UCSD-AML1 (cell line): Measurements from ENCODE around the gene NCKAP5.

Source experiments
- DNase-seq: peaks from one replicate; lab custom pipeline; 2025; ENCODE audit not compliant: unreplicated experiment; lab: John Stamatoyannopoulos, UW

NCKAP5 gene

GRCh38 chr2:132654968-132655367 lies 913.3 kb downstream of the NCKAP5 start:
- DNase-seq, result no peak

DNA sequence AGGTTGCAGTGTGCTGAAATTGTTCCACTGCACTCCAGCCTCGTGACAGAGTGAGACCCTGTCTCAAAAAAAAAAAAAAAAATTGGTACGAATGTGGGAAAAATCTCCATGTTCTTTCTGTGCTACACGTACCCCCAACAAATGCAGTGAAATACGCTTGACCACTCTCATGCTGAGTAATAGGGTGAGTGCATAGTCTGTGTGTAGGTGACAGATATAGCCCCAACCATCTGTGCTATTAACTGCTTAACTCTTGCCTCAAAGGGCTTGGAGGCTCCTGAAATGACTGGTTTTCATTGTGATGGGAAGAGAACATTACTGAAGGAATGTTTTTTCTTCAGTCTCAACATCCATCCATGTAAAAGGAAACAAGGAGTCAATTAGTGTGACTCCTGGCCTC lies 913.9 kb downstream of the NCKAP5 start:
- DNase-seq, result no peak

DNA sequence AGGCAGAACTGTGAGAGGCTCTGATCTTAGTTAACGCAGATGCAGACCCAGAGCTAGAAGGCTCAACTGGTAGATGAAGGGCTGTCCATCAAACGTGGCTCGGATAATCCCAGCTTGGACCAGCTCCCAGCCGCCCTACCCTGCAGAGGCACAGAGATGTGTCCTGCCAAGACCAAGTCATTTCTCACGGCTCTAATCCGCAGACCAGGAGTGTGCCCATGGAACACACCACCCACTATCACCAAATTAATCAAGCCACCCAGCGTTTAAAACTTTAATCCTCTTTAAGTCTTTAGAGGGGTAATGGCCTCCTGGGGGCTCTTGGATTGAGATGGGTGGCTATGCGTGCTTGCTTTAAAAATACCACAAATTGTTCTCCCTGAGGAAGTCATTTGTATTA lies 915.8 kb downstream of the NCKAP5 start:
- DNase-seq, result no peak

DNA sequence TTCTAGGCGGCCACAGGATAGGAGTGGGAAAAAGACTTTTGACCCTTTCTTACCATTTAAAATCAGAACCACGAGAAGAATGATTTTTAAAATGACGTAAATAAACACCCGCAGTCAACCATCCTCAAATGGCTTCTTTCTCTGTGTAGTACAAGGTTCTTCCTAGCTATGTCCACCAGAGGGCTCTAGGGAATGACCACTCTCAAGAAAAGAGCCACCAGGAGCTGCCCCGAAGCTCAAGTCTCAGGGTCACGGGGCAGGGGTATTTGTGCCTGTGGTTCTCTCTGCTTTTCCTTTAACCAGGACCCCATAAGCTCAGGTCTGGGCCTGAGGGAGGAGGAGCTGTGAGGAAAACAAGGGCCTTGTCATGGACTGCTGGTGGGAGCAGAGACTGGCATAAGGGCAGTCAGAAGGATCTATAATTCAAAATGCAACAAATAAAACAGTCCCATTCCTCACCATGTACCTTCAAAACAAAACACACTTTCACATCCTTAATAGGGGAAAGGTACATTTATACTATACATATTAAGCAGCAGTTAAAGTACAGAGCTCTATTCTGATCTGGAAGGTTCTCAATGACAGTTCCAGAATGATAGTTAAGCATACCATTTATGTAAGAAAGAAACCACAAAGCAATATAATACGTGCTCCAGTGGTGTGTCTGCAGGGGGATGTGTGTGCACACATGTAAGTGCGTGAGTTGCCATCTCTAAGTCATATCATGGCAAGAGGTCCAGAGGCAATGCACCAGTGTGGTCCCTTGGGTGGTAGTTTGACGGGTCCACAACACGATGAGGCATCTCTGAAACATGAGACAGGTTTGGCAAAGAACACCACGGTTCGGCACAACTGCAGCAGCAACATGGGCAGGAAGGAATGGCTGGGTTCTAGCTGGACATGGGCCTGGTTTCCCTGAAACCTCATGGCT lies 916.9 kb downstream of the NCKAP5 start:
- no peak for DNase-seq

- no peak for DNase-seq
These were observed 921.6 kb downstream of the NCKAP5 start for GRCh38 chr2:132646540-132647108.

DNA sequence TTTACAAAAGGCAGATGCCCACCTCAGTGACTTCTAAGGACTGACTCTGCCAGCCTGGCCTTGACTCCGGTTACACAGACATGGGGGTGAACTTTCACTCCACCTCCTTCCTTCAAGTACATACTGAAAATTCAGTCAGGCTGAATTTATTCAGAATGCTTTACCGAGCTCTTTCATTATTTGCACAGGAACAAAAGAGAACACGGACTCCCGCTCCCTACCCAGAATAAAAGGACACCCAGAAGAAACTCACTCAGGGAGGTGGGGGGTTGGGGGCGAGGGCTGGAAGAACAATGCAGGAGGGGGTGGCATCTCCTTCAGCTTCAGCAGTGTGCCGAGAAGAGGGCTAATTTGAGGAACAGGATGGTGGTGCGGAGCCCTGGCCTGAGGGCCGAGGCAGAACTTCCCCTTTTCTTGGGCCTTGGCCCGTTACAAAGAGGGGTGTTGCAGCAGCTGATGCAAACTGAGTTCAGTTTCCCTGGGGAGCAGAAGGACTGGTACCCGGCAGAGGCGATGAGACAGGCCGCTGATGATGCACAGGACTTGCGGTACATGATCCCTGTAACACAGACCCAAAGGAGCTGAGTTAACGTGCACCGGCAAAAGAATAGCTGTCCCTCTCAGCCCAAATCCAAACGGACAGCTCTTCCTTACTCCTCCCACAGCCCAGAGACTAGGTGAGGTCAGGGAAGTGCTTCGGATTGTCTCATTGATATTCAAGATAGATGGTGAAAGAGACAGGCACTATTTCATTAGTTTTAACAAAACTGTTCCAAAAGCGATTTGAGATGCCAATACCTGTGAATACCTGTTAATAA lies 922.3 kb downstream of the NCKAP5 start:
- DNase-seq, result peak; percentile 21

GRCh38 chr2:132645176-132645575 lies 923.1 kb downstream of the NCKAP5 start:
- no peak for DNase-seq

- no peak for DNase-seq
These were observed 925.8 kb downstream of the NCKAP5 start for GRCh38 chr2:132642415-132642814.

GRCh38 chr2:132641819-132642218 lies 926.4 kb downstream of the NCKAP5 start:
- no peak for DNase-seq

- DNase-seq, result no peak
These were observed 928.1 kb downstream of the NCKAP5 start for GRCh38 chr2:132640116-132640515.

DNA sequence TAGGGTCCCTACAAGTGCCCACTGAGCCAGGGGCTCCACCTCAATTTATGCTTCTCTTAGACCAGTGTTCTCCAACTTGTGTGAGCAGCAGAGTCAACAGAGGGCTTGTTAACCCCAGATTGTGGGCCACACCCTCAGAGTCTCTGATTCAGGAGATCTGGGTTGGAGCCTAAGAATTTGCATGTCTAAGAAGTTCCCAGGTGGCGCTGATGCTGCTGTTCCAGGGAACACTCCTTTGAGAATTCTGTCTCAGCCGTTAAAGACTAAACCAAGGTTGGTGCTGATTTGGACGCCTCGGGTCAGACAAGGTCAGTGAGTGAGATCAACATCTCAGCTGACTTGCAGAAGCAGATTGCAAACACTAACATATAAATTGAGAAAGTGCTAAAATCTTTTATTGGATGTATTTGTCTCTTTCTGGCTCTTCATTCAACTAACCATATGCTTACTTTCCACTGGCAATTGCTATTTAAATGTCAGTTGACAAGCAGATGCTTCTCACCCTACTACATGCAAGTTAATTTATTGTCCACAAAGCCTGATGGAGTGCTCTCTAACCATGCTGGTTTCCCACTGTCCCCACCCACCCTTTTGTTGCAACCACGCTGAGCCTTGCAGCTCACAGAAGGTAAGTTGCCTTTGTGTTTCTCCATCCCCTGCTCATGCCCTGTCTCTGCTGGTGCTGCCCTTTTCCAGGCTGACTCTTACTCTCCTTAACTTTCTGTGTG lies 929.8 kb downstream of the NCKAP5 start:
- DNase-seq, result no peak

GRCh38 chr2:132636346-132636745 lies 931.9 kb downstream of the NCKAP5 start:
- no peak for DNase-seq

DNA sequence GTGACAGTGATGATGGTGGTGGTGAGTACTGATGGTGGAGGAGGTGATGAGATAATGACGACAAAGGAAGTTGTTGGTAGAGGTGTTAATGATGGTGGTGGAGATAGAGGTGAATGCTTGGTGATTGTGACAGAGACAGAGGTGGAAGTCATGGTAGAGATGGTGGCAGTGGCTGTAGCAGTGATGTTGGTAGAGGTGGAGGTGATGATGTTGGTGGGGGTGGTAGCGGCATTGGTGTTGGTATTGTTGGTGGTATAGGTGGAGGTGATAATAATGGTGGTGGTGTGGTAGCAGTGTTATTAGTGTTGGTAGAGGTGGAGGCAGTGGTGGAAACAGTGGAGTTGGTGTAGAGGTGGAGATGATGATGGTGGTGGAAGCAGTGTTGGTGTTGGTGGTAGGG lies 934.6 kb downstream of the NCKAP5 start:
- DNase-seq, result no peak

- no peak for DNase-seq
These were observed 936.1 kb downstream of the NCKAP5 start for GRCh38 chr2:132632000-132632649.

DNA sequence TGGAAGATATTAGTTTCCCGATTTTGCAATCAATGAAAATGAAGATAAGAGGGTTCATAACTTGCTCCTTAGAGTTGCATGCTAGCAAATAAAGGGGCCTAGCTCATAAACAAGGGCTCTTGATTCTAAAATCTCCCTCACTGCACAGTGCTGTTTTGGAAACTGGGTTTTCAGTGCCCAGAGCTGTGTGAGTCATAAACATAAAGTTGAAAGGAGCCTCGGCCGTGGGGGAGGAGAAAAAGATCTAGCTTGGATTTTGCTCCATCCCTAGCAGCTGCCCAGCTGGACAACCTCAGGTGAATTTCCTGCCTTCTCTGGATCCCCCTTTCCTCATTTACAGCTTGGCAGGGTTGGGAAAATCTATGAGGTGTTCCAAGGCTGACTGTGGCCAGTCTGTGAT lies 940.7 kb downstream of the NCKAP5 start:
- no peak for DNase-seq

DNA sequence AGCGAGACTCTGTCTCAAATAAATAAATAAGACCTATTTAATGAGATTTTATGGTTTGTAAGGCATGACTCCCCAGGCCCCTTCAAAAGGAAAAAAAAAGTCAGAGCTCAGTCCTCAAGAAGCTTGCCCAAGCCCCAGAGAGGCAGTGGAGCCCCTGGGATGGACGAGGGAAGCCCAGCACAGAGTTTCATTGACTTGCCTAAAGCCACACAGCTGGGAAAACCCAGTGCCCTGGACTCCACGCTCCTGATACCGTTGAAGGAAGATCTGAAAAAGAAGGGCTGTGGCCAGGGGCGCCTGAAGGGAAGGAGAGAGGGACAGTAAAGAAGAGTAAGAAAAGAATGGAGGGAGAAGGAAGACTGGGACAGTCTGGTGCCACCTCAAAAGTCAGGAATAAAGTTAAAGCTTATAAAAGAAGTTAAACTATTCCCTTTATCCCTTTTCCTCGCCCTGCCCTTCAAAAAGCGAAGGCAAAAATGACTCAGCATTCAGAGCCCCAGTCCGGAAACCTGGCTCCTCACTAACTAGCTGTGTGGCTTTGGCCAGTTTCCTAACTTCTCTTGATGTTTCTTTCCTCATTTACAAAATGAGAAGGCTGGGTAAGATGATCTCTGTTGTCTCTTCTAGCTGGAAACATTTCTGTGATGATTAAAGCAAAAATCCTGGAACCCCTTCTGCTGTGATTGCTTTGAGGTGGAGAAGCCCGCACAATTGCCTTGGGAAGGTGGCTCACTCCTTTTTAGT lies 945.0 kb downstream of the NCKAP5 start:
- peak; percentile 11 for DNase-seq
